Activated T-cell treated with anti-CD3 and anti-CD28 coated beads, Interleukin-2, amount 50 U/mL, for 1 hour (primary cell): ENCODE measurements around the gene MAML3.

Source experiments
- DNase-seq: peaks from one replicate; pipeline ENCODE4 v3.0.0-alpha.2; 2020

Gene MAML3

GRCh38 chr4:139768366-139768765 is 385.6 kb downstream of the MAML3 start:
- no peak for DNase-seq

GRCh38 chr4:139767585-139767984 is 386.4 kb downstream of the MAML3 start:
- DNase-seq = no peak

GRCh38 chr4:139767168-139767567 is 386.8 kb downstream of the MAML3 start:
- no peak for DNase-seq

GRCh38 chr4:139764686-139765310 is 389.2 kb downstream of the MAML3 start:
- DNase-seq = no peak

- DNase-seq = no peak
These were observed 389.8 kb downstream of the MAML3 start for GRCh38 chr4:139764182-139764581.

GRCh38 chr4:139763672-139764071 is 390.3 kb downstream of the MAML3 start:
- DNase-seq = no peak

- no peak for DNase-seq
These were observed 390.8 kb downstream of the MAML3 start for GRCh38 chr4:139763205-139763604.

- no peak for DNase-seq
These were observed 391.3 kb downstream of the MAML3 start for GRCh38 chr4:139762720-139763119.

- no peak for DNase-seq
These were observed 392.5 kb downstream of the MAML3 start for GRCh38 chr4:139761461-139761860.

GRCh38 chr4:139760567-139760966 is 393.4 kb downstream of the MAML3 start:
- DNase-seq = no peak

GRCh38 chr4:139759097-139759496 is 394.9 kb downstream of the MAML3 start:
- DNase-seq = no peak

- DNase-seq = no peak
These were observed 397.4 kb downstream of the MAML3 start for GRCh38 chr4:139756391-139757180.

GRCh38 chr4:139754938-139755337 is 399.0 kb downstream of the MAML3 start:
- no peak for DNase-seq

- DNase-seq = no peak
These were observed 400.3 kb downstream of the MAML3 start for GRCh38 chr4:139753686-139754085.

GRCh38 chr4:139749835-139750498 is 404.0 kb downstream of the MAML3 start:
- no peak for DNase-seq

- no peak for DNase-seq
These were observed 404.6 kb downstream of the MAML3 start for GRCh38 chr4:139749338-139749737.

- DNase-seq = no peak
These were observed 407.4 kb downstream of the MAML3 start for GRCh38 chr4:139746431-139747171.

GRCh38 chr4:139745111-139745639 is 408.8 kb downstream of the MAML3 start:
- DNase-seq = no peak

- DNase-seq = no peak
These were observed 409.8 kb downstream of the MAML3 start for GRCh38 chr4:139744232-139744631.

GRCh38 chr4:139743027-139743426 is 411.0 kb downstream of the MAML3 start:
- DNase-seq = no peak

GRCh38 chr4:139740531-139741041 is 413.4 kb downstream of the MAML3 start:
- DNase-seq = no peak

GRCh38 chr4:139740121-139740520 is 413.9 kb downstream of the MAML3 start:
- DNase-seq = no peak
